Stimulated activated naive B cell treated with anti-CD40 and anti-IgM and Interleukin-4, amounts not matched to agents 10 μg/mL and 1 μg/mL and 100 μg/mL, for 72 hours (primary cell): ENCODE results near the gene RBBP7.

Experiments
- ATAC-seq, 2 donors: fragments of 150-1000 bp; cut with Tn5 transposase; replicated peaks; 2 replicates each; pipeline ENCODE4 v1.10.0; 2021; ENCODE audit warnings: moderate library complexity in 1 of 2
- DNase-seq: peaks from one replicate; pipeline ENCODE4 v3.0.0; 2021
- H3K27ac Mint-ChIP-seq: one replicate; pipeline ENCODE4 v1.8.0; 2022; ENCODE audit warnings: mild to moderate bottlenecking, mixed read lengths
- H3K27me3 Mint-ChIP-seq, 2 donors: one replicate each; pipeline ENCODE4 v1.8.0; 2022; ENCODE audit warnings: mixed read lengths in 2 of 2
- H3K36me3 Mint-ChIP-seq, 2 donors: one replicate each; pipeline ENCODE4 v1.8.0; 2022; ENCODE audit warnings: mixed read lengths in 2 of 2, mild to moderate bottlenecking in 1 of 2
- H3K4me1 Mint-ChIP-seq, 2 donors: one replicate each; pipeline ENCODE4 v1.8.0; 2022; ENCODE audit warnings: mixed read lengths in 2 of 2, mild to moderate bottlenecking in 1 of 2
- H3K4me3 Mint-ChIP-seq, 2 donors: one replicate each; pipeline ENCODE4 v1.8.0; 2022; ENCODE audit warnings: mild to moderate bottlenecking in 2 of 2, mixed read lengths in 2 of 2, moderate library complexity in 1 of 2
- H3K9me3 Mint-ChIP-seq, 2 donors: one replicate each; pipeline ENCODE4 v1.8.0; 2022; ENCODE audit warnings: mixed read lengths in 2 of 2, mild to moderate bottlenecking in 1 of 2

The RBBP7 gene

DNA sequence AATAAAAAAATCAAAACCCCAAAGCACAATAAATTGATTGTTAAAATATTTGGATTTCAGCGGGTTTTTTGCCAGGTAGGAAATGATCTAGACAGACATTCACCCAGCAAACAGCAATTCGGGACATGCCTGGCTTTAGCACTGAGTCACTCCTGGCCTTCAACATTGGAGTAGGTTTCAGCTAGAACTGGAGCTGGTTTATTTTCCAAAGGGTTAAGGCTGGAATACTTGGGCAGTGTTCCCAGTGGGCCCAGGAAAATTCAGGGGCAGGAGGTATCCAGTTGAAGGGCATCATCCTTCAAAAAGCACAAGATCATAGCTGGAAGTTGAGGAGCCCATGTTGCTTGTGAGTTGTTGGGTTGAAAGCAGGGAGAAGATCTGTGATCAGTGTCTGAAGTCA, 42.9 kb downstream of the RBBP7 start:
- DNase-seq (no peak), ATAC-seq (no peak)
- Mint-ChIP-seq H3K27ac (peak overlapping the region; percentile 31), H3K4me3 (no peak overlapping the region), H3K27me3 (no peaks in the 10 kb centered on the region), H3K9me3 (no peaks in the 10 kb centered on the region), H3K4me1 (peaks cover 2 to 6% of the 10 kb centered on the region in 2 donors), H3K36me3 (peaks cover 3 to 40% of the 10 kb centered on the region in 2 donors)

DNA sequence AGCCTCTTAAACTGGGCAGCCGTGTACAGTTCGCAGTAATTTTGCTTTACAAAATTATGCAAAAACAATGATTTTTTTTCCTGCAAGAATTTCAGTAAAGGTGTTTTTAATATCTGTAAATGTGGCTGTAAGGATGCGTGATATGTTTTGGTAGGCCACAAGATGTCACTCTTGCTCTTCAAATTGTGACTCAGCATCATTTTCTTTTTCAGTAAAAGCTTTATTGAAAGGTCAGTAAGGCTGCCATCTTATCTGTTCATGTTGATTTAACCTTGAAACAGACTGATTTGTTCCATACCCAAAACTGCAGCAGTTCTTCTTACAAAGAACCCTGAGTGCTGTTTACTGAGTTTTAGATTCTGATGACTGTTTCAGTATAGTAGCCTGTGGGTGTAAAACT, 44.0 kb downstream of the RBBP7 start:
- Mint-ChIP-seq H3K36me3 (peaks cover 4 to 39% of the 10 kb centered on the region in 2 donors), H3K27me3 (no peaks in the 10 kb centered on the region), H3K27ac (no peak overlapping the region), H3K4me1 (peaks cover 2 to 6% of the 10 kb centered on the region in 2 donors), H3K9me3 (no peaks in the 10 kb centered on the region), H3K4me3 (no peak overlapping the region)
- no peak for DNase-seq
- ATAC-seq = peak; percentile 48 to 49

DNA sequence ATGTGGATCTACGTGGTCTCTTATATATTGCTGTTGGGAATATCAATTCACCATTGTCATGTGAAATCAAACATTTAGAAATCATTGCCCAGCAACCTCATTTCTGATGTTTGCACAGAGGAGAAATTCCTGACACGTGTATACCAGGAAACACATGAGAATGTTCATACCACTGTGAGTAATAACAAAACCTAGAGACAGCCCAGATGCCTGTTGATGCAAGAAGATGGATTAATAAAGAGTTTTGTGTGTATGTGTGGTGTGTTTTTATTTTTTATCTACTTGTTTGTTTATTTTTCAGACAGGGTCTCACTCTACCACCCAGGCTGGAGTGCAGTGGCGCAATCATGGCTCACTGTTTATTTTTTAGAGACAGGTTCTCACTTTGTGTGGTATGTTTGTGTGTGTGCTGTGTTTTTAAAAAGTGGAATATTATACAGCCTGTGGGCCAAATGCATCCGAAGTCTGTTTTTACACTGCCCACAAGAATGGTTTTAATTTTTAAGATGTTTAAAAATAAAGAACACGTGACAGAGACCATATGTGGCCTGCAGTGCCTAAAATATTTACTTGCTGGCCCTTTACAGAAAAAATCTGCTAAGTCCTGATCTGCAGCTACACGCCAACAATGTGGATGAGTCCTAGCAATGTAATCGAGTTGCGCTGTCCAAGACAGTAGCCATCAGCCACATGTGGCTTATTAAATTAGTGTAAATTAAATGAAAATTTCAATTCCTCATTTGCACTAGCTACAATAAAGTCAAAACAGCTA, 44.7 kb downstream of the RBBP7 start:
- Mint-ChIP-seq H3K9me3 (no peaks in the 10 kb centered on the region), H3K4me3 (no peak overlapping the region), H3K27me3 (no peaks in the 10 kb centered on the region), H3K4me1 (peaks cover 2 to 6% of the 10 kb centered on the region in 2 donors), H3K27ac (no peak overlapping the region), H3K36me3 (peaks cover 4 to 45% of the 10 kb centered on the region in 2 donors)
- DNase-seq (no peak), ATAC-seq (no peak)

DNA sequence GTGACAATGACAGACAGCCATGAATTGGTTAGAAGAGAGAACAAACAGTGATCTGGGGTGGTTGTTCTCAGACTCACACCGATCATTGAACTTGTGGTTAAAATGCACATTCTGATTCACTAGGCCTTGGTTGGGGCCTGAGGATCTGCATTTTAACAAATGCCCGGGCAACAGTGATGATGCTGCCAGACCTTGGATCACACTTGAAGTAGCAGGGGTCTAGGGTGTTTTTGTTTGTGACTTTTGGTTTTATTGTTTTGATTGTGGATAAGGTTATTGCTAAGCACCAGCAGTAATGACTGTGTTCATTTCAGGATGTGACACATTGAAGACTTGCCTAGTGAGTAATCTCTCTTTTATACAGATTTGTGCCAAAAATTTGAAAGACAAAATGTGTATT, 47.4 kb downstream of the RBBP7 start:
- H3K4me3 Mint-ChIP-seq = no peak overlapping the region
- H3K27ac Mint-ChIP-seq = peak overlapping the region; percentile 3
- DNase-seq (no peak), ATAC-seq (no peak)
- H3K27me3 Mint-ChIP-seq = no peaks in the 10 kb centered on the region
- peaks cover 2 to 8% of the 10 kb centered on the region in 2 donors for H3K4me1 Mint-ChIP-seq
- H3K36me3 Mint-ChIP-seq = peaks cover 4 to 40% of the 10 kb centered on the region in 2 donors
- no peaks in the 10 kb centered on the region for H3K9me3 Mint-ChIP-seq

DNA sequence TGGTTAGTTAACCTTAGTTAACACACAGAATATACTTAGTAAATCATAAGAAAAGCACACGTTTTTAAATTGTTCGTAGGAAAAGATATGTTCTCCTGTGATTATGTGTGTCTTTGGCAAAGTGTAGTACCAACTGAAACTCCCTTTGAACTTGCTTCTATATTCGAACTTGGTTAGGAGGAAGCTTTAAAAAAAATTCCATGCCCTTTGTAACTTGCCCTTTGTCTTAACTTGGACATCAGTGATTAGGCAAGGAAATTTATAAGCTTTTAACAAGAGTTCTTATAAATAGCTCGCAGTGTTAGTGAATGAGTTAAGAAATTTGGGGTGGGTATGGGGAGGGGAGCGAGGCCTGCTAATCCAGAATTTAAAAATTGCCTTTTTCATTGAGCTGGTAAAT, 50.5 kb downstream of the RBBP7 start:
- peaks cover 6 to 30% of the 10 kb centered on the region in 2 donors for H3K36me3 Mint-ChIP-seq
- DNase-seq (no peak), ATAC-seq (no peak)
- H3K4me3 Mint-ChIP-seq = no peak overlapping the region
- H3K27ac Mint-ChIP-seq = peak overlapping the region; percentile 25
- no peaks in the 10 kb centered on the region for H3K9me3 Mint-ChIP-seq
- H3K27me3 Mint-ChIP-seq = no peaks in the 10 kb centered on the region
- peaks cover 5 to 8% of the 10 kb centered on the region in 2 donors for H3K4me1 Mint-ChIP-seq

DNA sequence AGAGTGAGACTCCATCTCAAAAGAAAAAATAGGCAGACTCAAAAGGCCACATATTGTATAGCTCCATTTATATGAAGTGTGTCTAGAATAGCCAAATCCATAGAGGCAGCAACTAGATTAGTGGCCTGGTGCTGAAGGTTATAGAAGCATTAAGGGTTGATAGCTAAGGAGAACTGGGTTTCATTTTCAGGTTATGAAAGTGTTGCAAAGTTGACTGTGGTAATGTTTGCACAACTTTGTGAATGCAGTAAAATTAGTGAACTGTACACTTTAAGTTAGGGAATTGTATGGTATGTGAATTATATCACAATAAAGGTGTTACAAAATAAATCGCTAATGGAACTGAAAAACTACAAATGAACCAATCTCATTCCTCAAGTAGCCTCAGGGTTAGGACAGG, 55.6 kb downstream of the RBBP7 start:
- Mint-ChIP-seq H3K27me3 (no peaks in the 10 kb centered on the region), H3K4me1 (peaks cover 5 to 8% of the 10 kb centered on the region in 2 donors), H3K36me3 (peaks cover 2 to 26% of the 10 kb centered on the region in 2 donors), H3K9me3 (no peaks in the 10 kb centered on the region), H3K27ac (no peak overlapping the region), H3K4me3 (no peak overlapping the region)
- ATAC-seq (no peak), DNase-seq (no peak)

DNA sequence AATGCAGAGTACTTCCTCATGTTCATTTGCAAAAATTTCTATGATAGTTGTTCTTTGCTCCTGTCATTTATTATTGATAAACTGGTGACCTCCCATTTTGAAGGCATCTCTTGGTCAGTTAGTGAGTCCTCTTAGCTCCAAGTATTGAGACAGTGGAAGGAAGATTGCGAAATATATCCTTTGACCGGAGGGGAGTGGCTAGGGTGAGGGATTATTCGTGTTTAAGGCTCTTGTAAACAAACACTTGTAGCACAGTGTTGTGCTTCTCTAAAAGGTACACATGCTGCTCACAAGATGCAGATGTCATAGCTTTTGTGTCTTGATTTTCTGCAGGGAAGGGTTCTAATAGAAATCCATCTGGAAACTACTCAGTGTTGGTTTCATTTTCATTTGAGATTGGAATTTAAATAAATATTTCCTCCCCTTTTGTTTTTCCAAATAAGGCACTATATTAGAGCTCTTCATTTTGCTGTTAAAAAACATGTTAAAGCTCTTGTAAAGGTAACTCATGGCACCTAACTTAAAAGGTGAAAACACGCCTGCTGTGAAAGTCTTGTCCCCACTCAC, 62.1 kb downstream of the RBBP7 start:
- H3K9me3 Mint-ChIP-seq = no peaks in the 10 kb centered on the region
- DNase-seq (no peak), ATAC-seq (no peak)
- no peaks in the 10 kb centered on the region for H3K27me3 Mint-ChIP-seq
- H3K4me1 Mint-ChIP-seq = peaks cover 10 to 11% of the 10 kb centered on the region in 2 donors
- H3K27ac Mint-ChIP-seq = no peak overlapping the region
- no peak overlapping the region for H3K4me3 Mint-ChIP-seq
- peaks cover 0 to 24% of the 10 kb centered on the region in 2 donors for H3K36me3 Mint-ChIP-seq

DNA sequence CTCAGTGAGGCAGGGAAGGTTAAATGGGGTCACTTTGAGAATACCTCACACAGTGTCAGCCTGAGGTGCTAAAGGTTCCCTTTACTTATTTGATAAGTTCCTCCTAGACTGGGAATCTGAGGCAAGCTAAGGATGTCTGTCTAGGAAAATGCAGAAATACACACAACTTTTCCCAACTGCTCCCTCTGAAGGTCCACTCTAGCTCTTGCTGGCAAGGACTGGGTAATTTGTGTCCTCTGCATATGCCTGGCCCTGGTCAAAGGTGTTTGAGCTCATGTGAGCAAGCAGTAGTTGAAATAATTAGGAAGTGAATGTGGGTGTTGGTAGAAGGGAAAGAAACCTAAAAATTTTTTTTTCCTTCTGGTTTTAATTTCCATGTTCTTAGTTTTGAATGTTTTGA, 62.6 kb downstream of the RBBP7 start:
- Mint-ChIP-seq H3K4me1 (peaks cover 10 to 11% of the 10 kb centered on the region in 2 donors), H3K9me3 (no peaks in the 10 kb centered on the region), H3K27me3 (no peaks in the 10 kb centered on the region), H3K4me3 (no peak overlapping the region), H3K27ac (no peak overlapping the region), H3K36me3 (peaks cover 0 to 20% of the 10 kb centered on the region in 2 donors)
- DNase-seq = no peak
- no peak for ATAC-seq

DNA sequence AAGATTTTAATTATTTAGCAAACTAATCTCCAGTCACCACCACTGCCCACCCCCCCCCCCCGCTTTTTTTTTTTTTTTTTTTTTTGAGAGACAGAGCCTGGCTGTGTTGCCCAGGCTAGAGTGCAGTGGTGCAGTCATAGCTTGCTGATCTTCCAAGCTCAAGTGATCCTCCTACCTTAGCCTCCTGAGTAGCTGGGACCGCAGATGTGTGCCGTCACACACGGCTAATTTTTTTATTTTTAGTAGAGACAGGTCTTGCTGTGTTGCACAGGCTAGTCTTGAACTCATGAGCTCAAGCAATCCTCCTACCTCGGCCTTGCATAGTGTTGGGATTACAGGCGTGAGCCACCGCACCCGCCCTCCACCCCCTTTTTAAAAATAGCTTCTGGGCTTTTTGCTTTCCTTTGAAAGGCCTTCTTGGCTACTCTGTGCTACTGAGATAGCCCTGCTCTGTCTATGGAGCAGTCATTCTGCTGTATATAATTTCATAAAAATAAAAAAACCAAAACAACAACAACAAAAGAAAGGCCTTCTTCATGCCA, 65.2 kb downstream of the RBBP7 start:
- no peak overlapping the region for H3K4me3 Mint-ChIP-seq
- peaks cover 0 to 21% of the 10 kb centered on the region in 2 donors for H3K36me3 Mint-ChIP-seq
- ATAC-seq (peak; percentile 39), DNase-seq (no peak)
- H3K27me3 Mint-ChIP-seq = no peaks in the 10 kb centered on the region
- peaks cover 10 to 11% of the 10 kb centered on the region in 2 donors for H3K4me1 Mint-ChIP-seq
- H3K27ac Mint-ChIP-seq = no peak overlapping the region
- H3K9me3 Mint-ChIP-seq = no peaks in the 10 kb centered on the region

DNA sequence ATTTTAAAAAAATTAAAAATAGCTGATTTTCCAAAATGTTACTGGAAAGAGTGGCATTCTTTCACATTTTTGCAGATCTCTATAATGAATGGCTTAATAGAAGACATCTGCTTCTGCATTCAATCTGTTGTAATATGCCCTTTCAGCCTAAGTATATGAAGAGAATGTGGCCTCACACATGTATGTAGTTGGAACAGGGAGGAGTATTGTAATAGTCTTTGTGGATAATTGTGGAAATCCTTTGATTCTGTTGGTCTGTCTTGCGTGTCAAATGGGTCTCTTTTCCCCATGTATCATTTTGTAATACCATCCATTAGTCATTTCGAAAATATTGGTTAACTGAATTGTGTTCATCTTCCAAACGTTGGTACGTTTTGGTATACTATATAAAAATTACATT, 72.3 kb downstream of the RBBP7 start:
- Mint-ChIP-seq H3K4me3 (no peak overlapping the region), H3K36me3 (peaks cover 2 to 24% of the 10 kb centered on the region in 2 donors), H3K27ac (no peak overlapping the region), H3K4me1 (peaks cover 6% of the 10 kb centered on the region in 2 donors), H3K27me3 (no peaks in the 10 kb centered on the region), H3K9me3 (no peaks in the 10 kb centered on the region)
- no peak for DNase-seq
- no peak for ATAC-seq

DNA sequence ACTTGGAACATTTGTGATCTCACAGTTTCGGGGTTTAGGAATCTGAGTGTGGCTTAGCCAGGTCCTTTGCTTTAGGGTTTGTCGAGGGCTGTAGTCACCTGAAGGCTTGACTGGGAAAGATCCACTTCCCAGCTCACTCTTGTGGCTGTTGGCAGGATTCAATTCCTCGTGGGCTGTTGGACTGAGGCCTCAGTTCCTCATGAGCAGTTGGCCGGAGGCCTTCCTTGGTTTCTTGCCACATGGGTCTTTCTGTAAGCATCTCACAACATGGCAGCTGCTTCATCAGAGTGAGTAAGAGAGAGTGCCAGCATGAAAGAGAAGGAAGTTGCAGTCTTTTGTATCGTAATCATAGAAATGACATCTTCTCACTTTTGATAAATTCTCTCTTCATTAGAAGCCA, 72.8 kb downstream of the RBBP7 start:
- Mint-ChIP-seq H3K36me3 (peaks cover 2 to 21% of the 10 kb centered on the region in 2 donors), H3K27ac (no peak overlapping the region), H3K9me3 (no peaks in the 10 kb centered on the region)

DNA sequence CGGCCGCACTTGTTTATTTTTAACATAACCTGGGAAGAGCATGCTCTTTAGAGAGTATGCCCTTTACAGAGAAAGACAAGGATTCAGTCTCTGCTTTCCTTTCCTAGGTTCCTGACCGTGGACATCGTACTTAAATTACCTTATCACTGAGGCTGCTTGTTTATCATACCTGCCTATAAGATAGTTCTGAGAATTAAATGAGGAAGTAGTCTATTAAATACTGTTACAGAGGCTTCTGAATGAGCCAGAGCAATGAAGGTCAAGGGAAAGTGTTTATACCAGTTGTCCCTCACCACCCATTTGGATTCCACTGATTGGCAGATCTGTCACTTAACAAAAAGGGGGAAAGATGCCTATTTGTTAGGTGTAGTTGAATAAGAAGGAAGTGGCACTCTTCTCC, 73.9 kb downstream of the RBBP7 start:
- DNase-seq = no peak
- no peak overlapping the region for H3K4me3 Mint-ChIP-seq
- peaks cover 6% of the 10 kb centered on the region in 2 donors for H3K4me1 Mint-ChIP-seq
- no peaks in the 10 kb centered on the region for H3K9me3 Mint-ChIP-seq
- peak; percentile 62 to 64 for ATAC-seq
- peaks cover 2 to 17% of the 10 kb centered on the region in 2 donors for H3K36me3 Mint-ChIP-seq
- H3K27ac Mint-ChIP-seq = peak overlapping the region; percentile 20
- H3K27me3 Mint-ChIP-seq = no peaks in the 10 kb centered on the region

More for the DNA sequence above, 72.8 kb downstream of the RBBP7 start:
- ATAC-seq (no peak), DNase-seq (no peak)
- H3K27me3 Mint-ChIP-seq = no peaks in the 10 kb centered on the region
- H3K4me3 Mint-ChIP-seq = no peak overlapping the region
- H3K4me1 Mint-ChIP-seq = peaks cover 6% of the 10 kb centered on the region in 2 donors
